GM12878 (cell line): ENCODE results near the gene AEN. TPM values are rescaled to one million over a fixed set of nuclear protein-coding genes. Genes with fewer than 3 reads are reported as not detected.

Experiments
- ATAC-seq: fragments of 200-7000 bp; cut with Tn5 transposase; 3 replicates; pipeline ENCODE4 v1.9.1; 2020; ENCODE audit warnings: mild to moderate bottlenecking, moderate library complexity
- BruUV-seq: library from RNA; stranded (reverse); fragments of 400-500 nt; replicated peaks from 2 replicates; lab custom pipeline; 2021; lab: Mats Ljungman, UMichigan
- CTCF ChIA-PET: fragments of 300-600 bp; sonication (Branson Sonifier 250); formaldehyde crosslinking; extraction: SDS; loops from one replicate; lab custom pipeline; 2021; ENCODE audit warnings: inconsistent platforms; lab: Yijun Ruan, JAX
- POLR2A ChIA-PET: fragments of 350-600 bp; formaldehyde crosslinking; extraction: SDS; loops from one replicate; lab custom pipeline; 2021; ENCODE audit warnings: inconsistent platforms; lab: Charles Lee
- RAD21 ChIA-PET: fragments of 300-600 bp; sonication (Branson Sonifier 250); formaldehyde crosslinking; loops from one replicate; lab custom pipeline; 2023; ENCODE audit warnings: antibody characterized with exemption; ENCODE audit not compliant: unreplicated experiment; lab: Charles Lee
- SMC1A ChIA-PET: fragments of 300-600 bp; sonication (Branson Sonifier 250); formaldehyde crosslinking; loops from one replicate; lab custom pipeline; 2023; ENCODE audit not compliant: unreplicated experiment, uncharacterized antibody; lab: Charles Lee
- DNase-seq: peaks from one replicate; pipeline ENCODE4 v3.0.0-alpha.2; 2011; ENCODE audit warnings: low read depth, low spot score
- FAIRE-seq: peaks from 3 replicates; lab custom pipeline; 2011; peaks lifted over from hg19 to GRCh38; lab: Jason Lieb, UNC
- H2AFZ ChIP-seq: 2 replicates; pipeline ENCODE4 v1.6.0; 2011; ENCODE audit warnings: low read depth, low read length, control low read depth; ENCODE audit not compliant: control insufficient read depth
- H3K27ac ChIP-seq: 2 replicates; pipeline ENCODE4 v1.5.1; 2011; ENCODE audit warnings: control low read depth; ENCODE audit not compliant: control insufficient read depth, insufficient read depth
- H3K27me3 ChIP-seq, 2 experiments: replicated peaks in 1 of 2; 2 replicates each; pipeline versions ENCODE4 v1.6.0 to v1.6.1; 2011; ENCODE audit warnings: low read length in 1 of 2; ENCODE audit not compliant: control insufficient read depth in 2 of 2, insufficient read depth in 2 of 2
- H3K36me3 ChIP-seq, 2 experiments: 2 replicates each; pipeline ENCODE4 v1.5.1; 2011; ENCODE audit warnings: low read length in 1 of 2; ENCODE audit not compliant: control insufficient read depth in 2 of 2, insufficient read depth in 2 of 2
- H3K4me1 ChIP-seq: 2 replicates; pipeline ENCODE4 v1.6.1; 2011; ENCODE audit warnings: mild to moderate bottlenecking, low read length, moderate library complexity, mixed read lengths; ENCODE audit not compliant: control insufficient read depth, insufficient read depth
- H3K4me2 ChIP-seq: 2 replicates; pipeline ENCODE4 v1.6.0; 2011; ENCODE audit warnings: control low read depth; ENCODE audit not compliant: control insufficient read depth, insufficient read depth
- H3K4me3 ChIP-seq: fragments of 200-600 bp; sonication (generic); 2 replicates; pipeline ENCODE4 v1.5.1; 2016
- H3K79me2 ChIP-seq: 2 replicates; pipeline ENCODE4 v1.6.0; 2011; ENCODE audit warnings: low read length; ENCODE audit not compliant: control insufficient read depth, insufficient read depth
- H3K9ac ChIP-seq: 2 replicates; pipeline ENCODE4 v1.8.0; 2011; ENCODE audit warnings: low read length, control low read depth, mixed read lengths; ENCODE audit not compliant: control insufficient read depth, insufficient read depth
- H3K9me3 ChIP-seq: replicated peaks from 3 replicates; pipeline ENCODE4 v1.5.1; 2011; ENCODE audit warnings: mild to moderate bottlenecking, low read length; ENCODE audit not compliant: control insufficient read depth, insufficient read depth
- H4K20me1 ChIP-seq: 2 replicates; pipeline ENCODE4 v1.6.0; 2011; ENCODE audit not compliant: control insufficient read depth, insufficient read depth
- BCL3 ChIP-seq: IDR thresholded peaks from 2 replicates; pipeline ENCODE4 v1.6.1; 2011; ENCODE audit warnings: borderline replicate concordance, low read depth, mild to moderate bottlenecking, moderate library complexity, low read length; ENCODE audit not compliant: insufficient read depth, poor library complexity, severe bottlenecking
- CBX5 ChIP-seq: sonication (generic); IDR thresholded peaks from 2 replicates; pipeline ENCODE4 v1.6.1; 2016; ENCODE audit warnings: low read depth, moderate library complexity, mild to moderate bottlenecking, inconsistent platforms
- GABPA ChIP-seq: IDR thresholded peaks from 2 replicates; pipeline ENCODE4 v1.6.1; 2014; ENCODE audit warnings: antibody characterized with exemption, low read depth, mild to moderate bottlenecking, inconsistent platforms
- IKZF1 ChIP-seq: fragments of 450-650 bp; conservative IDR thresholded peaks from 2 replicates; pipeline ENCODE4 v1.6.1; 2017; ENCODE audit warnings: antibody characterized with exemption, mild to moderate bottlenecking
- IRF4 ChIP-seq: IDR thresholded peaks from 2 replicates; pipeline ENCODE4 v1.6.1; 2011; ENCODE audit warnings: low read depth, low read length
- KAT2A ChIP-seq: conservative IDR thresholded peaks from 2 replicates; pipeline ENCODE4 v1.6.1; 2011; ENCODE audit warnings: low read depth, low read length; ENCODE audit not compliant: control insufficient read depth
- LARP7 ChIP-seq: fragments of 450-650 bp; IDR thresholded peaks from 2 replicates; pipeline ENCODE4 v1.6.1; 2017; ENCODE audit warnings: mild to moderate bottlenecking
- NFYA ChIP-seq: IDR thresholded peaks from 2 replicates; pipeline ENCODE4 v1.6.1; 2011; ENCODE audit warnings: low read depth, mild to moderate bottlenecking, low read length, improper control_type of control experiment, borderline replicate concordance
- TBL1XR1 ChIP-seq: IDR thresholded peaks from 2 replicates; pipeline ENCODE4 v1.6.1; 2012; ENCODE audit warnings: low read depth, low read length, improper control_type of control experiment
- TCF12 ChIP-seq: IDR thresholded peaks from 2 replicates; pipeline ENCODE4 v1.6.1; 2011; ENCODE audit warnings: low read depth, mild to moderate bottlenecking, low read length
- ZNF24 ChIP-seq: fragments of 450-650 bp; IDR thresholded peaks from 2 replicates; pipeline ENCODE4 v1.6.1; 2017; ENCODE audit warnings: antibody characterized with exemption, mild to moderate bottlenecking
- WGBS: methylation state at CpG from one replicate; pipeline ENCODE4 v1.1.6; 2016; ENCODE audit warnings: low lambda C conversion rate; ENCODE audit not compliant: insufficient replicate concordance, insufficient coverage; ENCODE audit errors: missing lambda C conversion rate; 5-methylcytosine and 5-hydroxymethylcytosine counted together
- in situ Hi-C: fragments of 300-500 bp; cut with MboI; formaldehyde crosslinking; loops from 9 replicates; pipeline ENCODE4 v1.14.3; 2018; ENCODE audit warnings: mixed read lengths
- intact Hi-C: fragments of 100-400 bp; cut with micrococcal nuclease; formaldehyde crosslinking; loops from one replicate; pipeline ENCODE4 v1.14.2; 2022; ENCODE audit not compliant: unreplicated experiment
- polyA plus RNA-seq, 11 experiments: library from polyadenylated mRNA; depleted of rRNA in 4 of 11; unstranded in 6 of 11; stranded (reverse) in 5 of 11; fragments of >200 nt; fragmentation: Nextera tagmentation in 4 of 11; fragmentation: Illumina TruSeq in 1 of 11; extraction: Ambion mirVana in 4 of 11; extraction: Trizol in 1 of 11; gene quantifications; 1 replicate in 1 of 11; 2 replicates in 10 of 11; pipeline versions ENCODE4 v1.2.1 to v1.2.3, GENCODE V29; 2011 to 2016; ENCODE audit warnings: inconsistent platforms in 2 of 11, missing spikeins in 2 of 11, low read depth in 1 of 11
- total RNA-seq, 4 experiments: library from RNA; depleted of rRNA in 3 of 4; stranded (reverse); fragments of >200 nt in 3 of 4; fragmentation: Illumina TruSeq in 1 of 4; extraction: Trizol in 1 of 4; gene quantifications; 2 replicates each; pipeline versions ENCODE4 v1.2.1 to v1.2.3, GENCODE V29; 2013 to 2021
- TF ChIP-seq, protein P1 (sequence below): fragments of 450-650 bp; IDR thresholded peaks from 2 replicates; pipeline ENCODE4 v1.6.1; 2018; ENCODE audit warnings: mild to moderate bottlenecking, low read depth, moderate library complexity; ENCODE audit not compliant: partially characterized antibody
- TF ChIP-seq, protein P2 (sequence below): IDR thresholded peaks from 2 replicates; pipeline ENCODE4 v1.6.1; 2011; ENCODE audit warnings: borderline replicate concordance, low read depth, mild to moderate bottlenecking, moderate library complexity, mixed read lengths, low read length; ENCODE audit not compliant: insufficient read depth; ENCODE audit errors: extremely low read length
- TF ChIP-seq, protein P3 (sequence below): IDR thresholded peaks from 2 replicates; pipeline ENCODE4 v1.6.1; 2012; ENCODE audit warnings: low read depth, low read length, improper control_type of control experiment
- TF ChIP-seq, protein P4 (sequence below): fragments of 150-350 bp; IDR thresholded peaks from 2 replicates; pipeline ENCODE4 v1.6.1; 2016; ENCODE audit warnings: low read depth, low read length

Gene AEN
- total and polyA plus RNA-seq, 10 of the 15 experiments (the other 5 are each of a cell fraction or from before 2014, with no cell fraction given): 11.7 to 81.2 (median 53.7) TPM

DNA sequence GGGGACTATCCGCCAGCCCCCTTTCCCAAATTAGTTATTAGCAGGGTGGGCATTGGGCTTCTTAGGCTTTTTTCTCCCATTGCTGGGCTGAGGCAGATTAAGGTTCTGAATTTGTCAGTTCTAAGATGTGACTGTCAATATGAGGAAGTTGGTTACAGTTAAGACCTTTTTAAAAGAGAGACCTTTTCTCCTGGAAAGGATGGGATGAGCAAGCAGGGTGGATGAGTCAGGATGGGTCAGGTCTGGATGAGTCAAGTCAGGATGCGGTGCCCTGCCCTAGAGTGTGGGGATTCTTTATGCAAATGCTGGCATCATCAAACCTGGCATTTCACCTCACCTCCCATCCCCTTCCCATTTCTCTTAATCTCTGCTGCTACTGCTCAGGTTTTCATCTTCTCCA, 1.9 kb downstream of the AEN start:
- ChIA-PET POLR2A (interaction anchor here (0.9 kb wide), 1 partner anchor 157 kb away, joined by 3 read pairs; the partner anchor contains the start of gene MRPL46), RAD21 (interaction anchor here (2.3 to 3.7 kb wide), 3 partner anchors 13 to 75 kb away, joined by 19 to 40 read pairs (median 29); no protein-coding TSS in a partner anchor), CTCF (interaction anchor here (0.7 to 5.4 kb wide), 9 partner anchors 13 to 211 kb away, joined by 3 to 79 read pairs (median 25); no protein-coding TSS in a partner anchor), SMC1A (interaction anchor here (0.7 to 3.6 kb wide), 9 partner anchors 11 to 211 kb away, joined by 3 to 43 read pairs (median 26); partner anchors contain the start of gene ISG20)
- no peak for FAIRE-seq
- no peaks in the 10 kb centered on the region for H3K9me3 ChIP-seq
- no peaks in the 10 kb centered on the region for H3K27me3 ChIP-seq
- ATAC-seq: peak; percentile 15
- in situ Hi-C loops: loop anchor here (5.0 kb wide), 1 partner anchor 146 kb away; no protein-coding TSS in a partner anchor
- peaks cover 49% of the 10 kb centered on the region for H3K4me1 ChIP-seq
- H3K79me2 ChIP-seq: peaks cover 70% of the 10 kb centered on the region
- H3K27ac ChIP-seq: peak overlapping the region; percentile 97
- DNase-seq: no peak
- peak overlapping the region; percentile 99 for H3K9ac ChIP-seq
- intact Hi-C loops: loop anchor here (5.0 kb wide), 1 partner anchor 76 kb away; the partner anchor contains the start of gene DET1
- H2AFZ ChIP-seq: no peak overlapping the region
- peaks cover 10 to 19% of the 10 kb centered on the region in 2 experiments for H3K36me3 ChIP-seq
- WGBS: 0% methylated on average over 2 of the region's 2 CpGs
- peak overlapping the region; percentile 83 for H3K4me3 ChIP-seq
- peak overlapping the region; percentile 98 for H3K4me2 ChIP-seq
- BruUV-seq: no TSS peak
- H4K20me1 ChIP-seq: peaks cover 22% of the 10 kb centered on the region
- TF ChIP-seq LARP7: no peak
- TF ChIP-seq, protein P1, sequence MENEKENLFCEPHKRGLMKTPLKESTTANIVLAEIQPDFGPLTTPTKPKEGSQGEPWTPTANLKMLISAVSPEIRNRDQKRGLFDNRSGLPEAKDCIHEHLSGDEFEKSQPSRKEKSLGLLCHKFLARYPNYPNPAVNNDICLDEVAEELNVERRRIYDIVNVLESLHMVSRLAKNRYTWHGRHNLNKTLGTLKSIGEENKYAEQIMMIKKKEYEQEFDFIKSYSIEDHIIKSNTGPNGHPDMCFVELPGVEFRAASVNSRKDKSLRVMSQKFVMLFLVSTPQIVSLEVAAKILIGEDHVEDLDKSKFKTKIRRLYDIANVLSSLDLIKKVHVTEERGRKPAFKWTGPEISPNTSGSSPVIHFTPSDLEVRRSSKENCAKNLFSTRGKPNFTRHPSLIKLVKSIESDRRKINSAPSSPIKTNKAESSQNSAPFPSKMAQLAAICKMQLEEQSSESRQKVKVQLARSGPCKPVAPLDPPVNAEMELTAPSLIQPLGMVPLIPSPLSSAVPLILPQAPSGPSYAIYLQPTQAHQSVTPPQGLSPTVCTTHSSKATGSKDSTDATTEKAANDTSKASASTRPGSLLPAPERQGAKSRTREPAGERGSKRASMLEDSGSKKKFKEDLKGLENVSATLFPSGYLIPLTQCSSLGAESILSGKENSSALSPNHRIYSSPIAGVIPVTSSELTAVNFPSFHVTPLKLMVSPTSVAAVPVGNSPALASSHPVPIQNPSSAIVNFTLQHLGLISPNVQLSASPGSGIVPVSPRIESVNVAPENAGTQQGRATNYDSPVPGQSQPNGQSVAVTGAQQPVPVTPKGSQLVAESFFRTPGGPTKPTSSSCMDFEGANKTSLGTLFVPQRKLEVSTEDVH: no peak
- no peak for TF ChIP-seq GABPA
- TF ChIP-seq, protein P2, sequence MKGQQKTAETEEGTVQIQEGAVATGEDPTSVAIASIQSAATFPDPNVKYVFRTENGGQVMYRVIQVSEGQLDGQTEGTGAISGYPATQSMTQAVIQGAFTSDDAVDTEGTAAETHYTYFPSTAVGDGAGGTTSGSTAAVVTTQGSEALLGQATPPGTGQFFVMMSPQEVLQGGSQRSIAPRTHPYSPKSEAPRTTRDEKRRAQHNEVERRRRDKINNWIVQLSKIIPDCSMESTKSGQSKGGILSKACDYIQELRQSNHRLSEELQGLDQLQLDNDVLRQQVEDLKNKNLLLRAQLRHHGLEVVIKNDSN: no peak
- no peak for TF ChIP-seq ZNF24
- TF ChIP-seq, protein P3, sequence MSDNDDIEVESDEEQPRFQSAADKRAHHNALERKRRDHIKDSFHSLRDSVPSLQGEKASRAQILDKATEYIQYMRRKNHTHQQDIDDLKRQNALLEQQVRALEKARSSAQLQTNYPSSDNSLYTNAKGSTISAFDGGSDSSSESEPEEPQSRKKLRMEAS: no peak
- 0 out of 2 replicates have a peak, but pooled peaks have one; percentile 30 for TF ChIP-seq IRF4
- no peak for TF ChIP-seq KAT2A
- no peak for TF ChIP-seq TBL1XR1
- TF ChIP-seq, protein P4, sequence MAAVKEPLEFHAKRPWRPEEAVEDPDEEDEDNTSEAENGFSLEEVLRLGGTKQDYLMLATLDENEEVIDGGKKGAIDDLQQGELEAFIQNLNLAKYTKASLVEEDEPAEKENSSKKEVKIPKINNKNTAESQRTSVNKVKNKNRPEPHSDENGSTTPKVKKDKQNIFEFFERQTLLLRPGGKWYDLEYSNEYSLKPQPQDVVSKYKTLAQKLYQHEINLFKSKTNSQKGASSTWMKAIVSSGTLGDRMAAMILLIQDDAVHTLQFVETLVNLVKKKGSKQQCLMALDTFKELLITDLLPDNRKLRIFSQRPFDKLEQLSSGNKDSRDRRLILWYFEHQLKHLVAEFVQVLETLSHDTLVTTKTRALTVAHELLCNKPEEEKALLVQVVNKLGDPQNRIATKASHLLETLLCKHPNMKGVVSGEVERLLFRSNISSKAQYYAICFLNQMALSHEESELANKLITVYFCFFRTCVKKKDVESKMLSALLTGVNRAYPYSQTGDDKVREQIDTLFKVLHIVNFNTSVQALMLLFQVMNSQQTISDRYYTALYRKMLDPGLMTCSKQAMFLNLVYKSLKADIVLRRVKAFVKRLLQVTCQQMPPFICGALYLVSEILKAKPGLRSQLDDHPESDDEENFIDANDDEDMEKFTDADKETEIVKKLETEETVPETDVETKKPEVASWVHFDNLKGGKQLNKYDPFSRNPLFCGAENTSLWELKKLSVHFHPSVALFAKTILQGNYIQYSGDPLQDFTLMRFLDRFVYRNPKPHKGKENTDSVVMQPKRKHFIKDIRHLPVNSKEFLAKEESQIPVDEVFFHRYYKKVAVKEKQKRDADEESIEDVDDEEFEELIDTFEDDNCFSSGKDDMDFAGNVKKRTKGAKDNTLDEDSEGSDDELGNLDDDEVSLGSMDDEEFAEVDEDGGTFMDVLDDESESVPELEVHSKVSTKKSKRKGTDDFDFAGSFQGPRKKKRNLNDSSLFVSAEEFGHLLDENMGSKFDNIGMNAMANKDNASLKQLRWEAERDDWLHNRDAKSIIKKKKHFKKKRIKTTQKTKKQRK: no peak
- TF ChIP-seq IKZF1: peak; percentile 35
- no peak for TF ChIP-seq TCF12
- no peak for TF ChIP-seq NFYA
- TF ChIP-seq CBX5: no peak
- TF ChIP-seq BCL3: peak; percentile 78
